ACHN (cell line): Measurements from ENCODE around the gene USP20.
A peak's percentile ranks its signal among the peaks of the same experiment; 100 is the strongest.
"Not testable (repeated sequence)": the region's sequence is repeated elsewhere in the genome, so short reads cannot be mapped to it uniquely, and the experiment has no call there.

ENCODE experiments used
- DNase-seq: peaks from one replicate; pipeline ENCODE4 v3.0.0-alpha.2; 2015
- in situ Hi-C: cut with HindIII; loops from 2 replicates; pipeline ENCODE4 v1.10.0; 2017; ENCODE audit warnings: low sequenced_read_pairs, low pct_ligation_motif_present, low pct_unique_long_range_greater_than_20kb

The USP20 gene

GRCh38 chr9:129881547-129882324, 46.5 kb downstream of the USP20 start:
- DNase-seq, result no peak
- in situ Hi-C loops, result no loop called here

DNA sequence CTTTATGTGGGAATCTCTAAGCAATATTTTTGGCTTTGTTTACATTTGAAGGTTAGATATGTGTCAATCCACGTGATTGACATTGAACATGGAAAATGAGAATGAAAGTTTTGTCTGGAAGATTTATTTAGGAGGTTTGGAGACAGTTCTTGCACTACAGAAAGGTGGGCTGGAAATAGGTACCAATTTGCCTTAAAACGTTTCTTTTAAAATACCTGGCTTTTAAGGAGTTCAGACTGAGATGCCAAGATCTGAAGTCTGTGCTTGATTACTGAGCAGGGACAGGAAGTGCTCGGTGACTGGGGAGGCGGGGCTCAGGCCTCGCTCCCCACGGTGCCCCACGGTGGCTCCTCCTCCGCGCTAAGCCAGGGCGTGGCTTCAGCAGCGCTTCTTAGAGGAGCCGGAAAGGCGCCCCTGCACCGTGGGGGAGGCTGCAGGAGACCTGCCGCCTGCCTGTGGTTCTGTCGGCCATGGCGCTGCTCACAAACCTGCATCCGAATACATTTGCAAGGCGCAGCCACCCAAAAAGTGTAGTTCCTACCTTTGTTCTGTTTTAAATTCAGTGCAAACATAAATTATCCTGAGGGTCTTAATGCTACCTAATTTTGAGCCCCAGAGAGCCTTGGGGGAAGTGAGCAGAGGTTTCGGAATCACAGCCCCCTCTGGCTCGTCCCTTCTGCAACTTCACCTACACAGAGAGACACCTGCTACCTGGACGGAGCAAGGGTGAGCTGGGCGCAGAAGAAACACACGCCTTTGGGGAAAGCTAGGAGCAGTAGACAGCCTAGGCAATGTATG, 49.2 kb downstream of the USP20 start:
- in situ Hi-C loops, result no loop called here
- DNase-seq, result peak; percentile 87

DNA sequence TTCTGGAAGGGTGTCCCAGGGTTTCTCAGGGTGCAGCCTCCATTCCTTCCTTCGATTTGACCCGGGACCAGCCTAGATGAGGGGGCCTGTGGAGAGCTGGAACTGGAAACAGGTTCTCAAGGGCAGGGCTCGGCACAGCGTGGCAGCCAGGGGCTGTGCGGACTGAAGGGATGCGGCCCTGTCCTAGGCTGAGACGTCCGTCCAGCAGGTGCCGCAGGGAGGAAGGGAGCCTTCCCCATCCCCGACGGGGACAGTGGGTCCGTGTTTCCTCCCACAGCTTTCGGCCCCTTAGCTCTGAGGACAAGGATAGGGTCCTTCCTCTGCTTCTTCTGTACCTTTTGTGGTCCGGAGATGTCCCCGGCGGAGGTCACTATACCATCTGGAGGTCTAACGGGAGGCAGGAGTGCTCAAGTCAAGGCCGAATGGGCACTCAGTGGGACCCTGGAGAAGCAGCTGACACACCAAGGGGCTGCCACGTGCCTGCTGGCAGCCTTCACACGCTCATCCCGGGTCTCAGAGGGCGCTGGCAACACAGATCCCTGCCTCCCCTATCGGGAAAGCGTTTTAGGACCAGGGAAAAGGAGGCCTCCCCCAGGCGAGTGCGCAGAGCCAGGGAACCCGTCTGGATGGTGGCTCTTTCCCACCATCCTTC, 49.9 kb downstream of the USP20 start:
- DNase-seq, result peak; percentile 17
- in situ Hi-C loops, result no loop called here

DNA sequence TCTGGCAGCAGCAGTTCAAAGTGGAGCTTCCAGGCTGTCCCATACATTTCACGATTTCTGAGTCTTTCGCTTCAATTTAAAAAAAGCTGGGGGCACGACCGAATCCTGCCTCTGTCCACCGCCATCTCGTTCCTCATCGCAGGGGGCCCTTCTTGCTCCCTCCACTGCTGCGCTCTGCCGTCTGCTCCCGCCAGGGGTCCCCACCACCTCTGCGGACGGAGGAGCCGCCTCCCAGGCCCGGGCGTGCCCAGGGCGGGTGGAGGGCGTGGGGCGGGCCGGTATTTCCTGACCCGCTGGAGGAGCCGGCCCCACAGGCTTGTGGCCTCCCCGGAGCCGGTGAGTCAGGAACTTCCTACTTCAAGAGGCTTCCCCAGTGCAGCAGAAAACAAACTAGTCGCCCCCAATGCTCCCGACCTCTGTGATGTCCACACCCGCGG, 50.4 kb downstream of the USP20 start:
- in situ Hi-C loops, result no loop called here
- peak; percentile 92 for DNase-seq

- in situ Hi-C loops, result no loop called here
- DNase-seq, result no peak
Observed at GRCh38 chr9:129886226-129887174, 51.2 kb downstream of the USP20 start.

DNA sequence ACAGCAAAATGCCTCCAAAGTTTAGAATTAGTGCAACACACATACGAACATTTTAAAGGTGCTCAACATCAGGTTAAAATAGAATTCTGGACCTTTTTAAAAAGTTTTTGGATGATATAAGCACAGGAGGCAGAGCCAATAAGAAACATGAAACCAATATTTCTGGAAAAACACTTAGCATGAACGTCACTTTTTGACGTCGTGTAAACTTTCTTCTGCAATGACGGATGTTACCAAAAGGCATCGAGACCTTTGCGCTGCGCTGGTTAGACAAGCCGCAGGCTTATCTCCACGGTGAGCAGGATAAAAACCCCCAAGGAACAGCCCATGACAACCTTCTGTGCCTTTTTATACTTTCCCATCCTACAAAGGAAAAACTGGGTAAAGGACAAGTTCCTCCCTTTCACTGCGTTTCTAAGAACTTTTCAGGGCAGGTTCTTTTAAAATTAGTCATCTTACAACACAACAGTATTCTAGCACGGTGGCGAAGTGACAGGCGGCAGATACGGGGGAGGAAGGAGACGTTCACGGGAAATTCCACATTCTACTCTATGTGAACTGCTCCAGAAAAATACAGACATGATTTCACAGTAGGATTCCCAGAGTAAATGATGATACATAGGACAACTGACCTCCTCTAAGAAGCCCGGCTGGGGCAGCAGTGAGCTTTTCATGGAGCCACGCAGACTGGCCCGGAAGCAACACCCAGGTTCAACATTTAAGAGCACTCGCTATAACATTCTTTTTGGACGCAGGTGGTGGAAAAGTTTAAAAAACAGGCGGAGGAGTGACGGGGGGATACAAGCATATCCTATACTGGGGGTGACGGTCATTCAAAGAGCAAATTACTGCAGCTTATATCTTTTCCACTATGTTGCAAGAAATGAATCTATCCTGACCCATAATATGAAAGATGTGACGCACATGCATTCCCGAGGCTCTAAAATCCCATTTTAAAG, 52.4 kb downstream of the USP20 start:
- DNase-seq, result no peak
- in situ Hi-C loops, result no loop called here

DNA sequence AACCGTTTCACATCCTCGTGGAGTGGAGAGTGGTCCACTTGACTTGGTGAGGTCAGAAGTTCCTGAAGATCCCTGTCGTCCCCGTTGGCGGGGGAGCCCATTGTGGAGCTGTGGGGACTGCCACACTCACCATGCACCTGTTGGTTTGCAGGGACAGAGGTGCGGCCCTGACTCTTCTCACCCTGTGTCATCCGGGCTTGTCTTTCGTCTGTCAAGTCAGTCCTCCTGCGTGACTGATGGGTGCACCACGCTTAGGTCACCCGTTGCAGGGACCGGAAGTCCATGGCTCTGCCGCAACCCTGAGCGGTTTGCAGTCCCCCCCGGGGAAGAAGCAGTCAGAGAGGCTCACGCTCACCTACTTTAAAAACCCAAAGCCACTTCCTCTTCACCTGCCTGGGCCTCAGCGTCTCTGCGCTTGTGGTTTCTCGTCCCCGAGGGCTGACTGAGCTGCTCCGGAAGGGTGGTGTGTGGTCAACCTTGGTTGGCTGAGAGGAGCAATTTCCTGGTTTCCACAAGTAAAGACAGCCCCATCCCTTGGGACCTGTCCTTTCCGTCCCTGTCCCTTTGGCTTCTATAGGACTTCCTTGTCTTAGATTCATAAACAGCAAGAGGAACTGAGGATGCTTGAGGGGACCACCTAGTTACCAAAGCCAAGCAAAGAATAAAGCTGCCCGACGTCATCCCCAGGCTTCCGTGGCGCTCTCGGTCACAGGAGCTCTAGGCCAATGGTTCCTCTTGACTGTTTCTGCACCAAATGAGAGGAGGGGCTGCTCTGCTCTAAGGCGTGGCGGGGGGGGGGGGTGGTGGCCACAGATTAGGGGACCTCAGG, 53.2 kb downstream of the USP20 start:
- no peak for DNase-seq
- in situ Hi-C loops, result no loop called here

GRCh38 chr9:129889122-129889940, 54.1 kb downstream of the USP20 start:
- in situ Hi-C loops, result no loop called here
- no peak for DNase-seq

GRCh38 chr9:129889941-129890717, 54.9 kb downstream of the USP20 start:
- in situ Hi-C loops, result no loop called here
- DNase-seq, result no peak

GRCh38 chr9:129890718-129891299, 55.6 kb downstream of the USP20 start:
- in situ Hi-C loops, DNase-seq: not testable (repeated sequence)

DNA sequence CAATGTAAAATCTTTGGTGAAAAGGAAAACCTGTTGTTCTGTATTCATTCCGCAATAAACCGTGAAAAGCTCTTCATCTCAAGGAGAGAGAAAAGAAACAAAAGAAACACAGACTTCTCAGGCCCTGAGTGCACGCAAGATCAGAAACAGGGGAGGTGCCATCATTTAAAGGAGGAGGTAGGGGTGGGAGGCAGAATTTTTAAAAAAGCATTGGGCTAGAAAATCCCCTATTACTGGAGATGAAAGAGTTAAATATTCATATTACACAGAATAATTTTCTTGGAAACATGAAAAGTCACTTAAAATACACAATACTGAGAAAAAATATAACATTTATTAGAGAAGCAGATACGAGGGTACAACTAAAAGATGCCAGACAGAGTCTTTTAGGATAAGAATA, 56.3 kb downstream of the USP20 start:
- in situ Hi-C loops, result no loop called here
- no peak for DNase-seq

- DNase-seq, result no peak
- in situ Hi-C loops, result no loop called here
Observed at GRCh38 chr9:129894120-129894823, 59.0 kb downstream of the USP20 start.

GRCh38 chr9:129895376-129896268, 60.4 kb downstream of the USP20 start:
- in situ Hi-C loops, result no loop called here
- DNase-seq, result no peak
